HS-5 (cell line): ENCODE results near the gene PCBP4.

Experiments used
- DNase-seq: peaks from one replicate; pipeline ENCODE4 v3.0.0-alpha.2; 2012; ENCODE audit warnings: low read depth

Gene PCBP4

DNA sequence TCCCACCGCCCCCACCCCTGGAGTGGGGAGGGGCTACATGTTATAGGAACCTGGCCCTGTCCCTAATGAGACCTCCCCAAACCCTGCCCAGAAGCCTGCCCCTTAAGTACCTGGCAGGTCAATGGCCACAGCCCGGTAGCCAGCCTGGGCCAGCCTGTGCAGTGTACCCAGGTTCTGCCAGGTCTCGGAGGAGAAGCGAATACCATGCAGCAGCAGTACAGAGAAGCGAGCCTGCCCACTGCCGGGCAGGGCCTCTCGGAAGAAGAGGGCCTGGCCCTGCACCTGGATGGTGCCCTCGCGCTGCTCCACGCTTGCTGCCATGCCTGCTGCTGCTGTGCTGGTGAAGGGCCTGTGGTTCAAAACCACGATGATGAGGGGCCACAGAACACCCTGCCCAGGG lies 4.1 kb upstream of the PCBP4 start:
- no peak for DNase-seq

- no peak for DNase-seq
Measured at GRCh38 chr3:51970606-51971300, 3.5 kb upstream of the PCBP4 start.

DNA sequence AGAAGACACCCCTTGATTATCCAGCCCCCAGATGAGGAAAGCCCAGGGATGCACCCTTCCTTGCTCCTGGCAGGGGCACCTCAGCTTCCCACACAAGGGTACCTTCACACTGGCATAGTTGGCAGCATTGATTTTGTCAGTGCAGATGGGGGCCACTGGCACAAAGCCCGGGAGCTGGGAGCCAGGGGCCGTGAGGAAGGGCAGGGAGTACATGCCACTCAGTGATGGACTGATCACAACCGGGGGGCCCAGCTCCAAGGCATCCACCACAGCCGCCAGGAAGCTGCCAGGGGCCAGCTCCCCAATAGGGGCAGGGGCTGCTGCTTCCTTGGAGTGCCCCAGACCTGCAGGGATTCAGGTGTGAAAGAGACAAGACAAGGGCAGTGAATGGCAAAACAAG lies 2.6 kb upstream of the PCBP4 start:
- DNase-seq, result no peak

GRCh38 chr3:51968883-51969678 lies 1.8 kb upstream of the PCBP4 start:
- no peak for DNase-seq

DNA sequence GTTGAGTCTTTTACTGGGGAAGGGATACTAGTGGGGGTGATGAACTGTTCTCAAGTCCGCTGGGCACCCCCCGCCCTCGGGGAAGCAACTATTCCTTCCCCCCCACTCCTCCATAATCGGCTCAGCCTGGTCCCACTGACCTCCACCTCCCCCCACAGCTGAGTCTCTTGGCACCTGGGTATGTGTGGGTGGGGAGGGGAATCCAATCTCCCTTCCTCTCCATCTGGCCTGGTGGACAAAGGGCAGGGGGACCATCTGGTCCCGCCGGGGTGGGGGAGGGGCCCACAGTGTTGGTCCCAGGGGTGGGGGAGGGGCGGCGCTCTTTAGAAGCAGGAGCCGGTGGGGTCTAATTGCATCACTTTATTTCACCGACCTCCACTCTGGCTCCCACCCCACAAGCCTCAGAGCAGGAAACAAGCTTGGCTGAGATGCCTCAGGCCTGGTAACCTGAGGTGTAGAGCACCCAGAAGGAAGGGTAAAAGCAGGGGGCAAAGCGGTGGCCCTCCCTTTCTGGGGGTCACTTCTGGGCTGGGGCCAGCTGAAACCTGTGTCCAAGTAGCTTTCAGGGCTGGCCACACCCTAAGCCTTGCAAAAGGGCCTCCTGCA lies 1.0 kb upstream of the PCBP4 start:
- no peak for DNase-seq

DNA sequence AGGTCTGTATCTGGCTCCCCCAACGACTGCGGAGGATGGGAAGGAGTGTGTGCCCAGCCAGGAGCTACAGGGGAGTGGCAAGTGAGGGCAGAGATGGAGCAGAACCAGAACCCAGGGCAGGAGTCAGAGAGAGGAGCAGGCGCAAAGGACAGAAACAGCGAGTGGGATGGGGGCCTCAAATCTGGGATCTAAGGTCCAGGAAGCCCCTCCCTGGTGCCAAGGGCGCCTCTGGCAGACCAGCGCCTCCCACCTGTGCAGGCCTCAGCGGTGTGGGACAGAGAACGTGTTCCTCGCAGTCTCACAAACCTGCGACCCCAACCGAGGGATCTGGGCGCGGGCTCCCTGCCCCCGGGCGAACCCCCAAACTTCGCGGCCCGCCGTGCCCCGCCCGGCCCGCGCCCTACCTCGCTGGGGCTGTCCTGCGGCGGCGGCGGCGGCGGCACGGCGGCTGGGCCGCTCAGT lies 301 bp downstream of the PCBP4 start:
- no peak for DNase-seq

GRCh38 chr3:51966486-51966885 lies 768 bp downstream of the PCBP4 start:
- DNase-seq, result no peak

DNA sequence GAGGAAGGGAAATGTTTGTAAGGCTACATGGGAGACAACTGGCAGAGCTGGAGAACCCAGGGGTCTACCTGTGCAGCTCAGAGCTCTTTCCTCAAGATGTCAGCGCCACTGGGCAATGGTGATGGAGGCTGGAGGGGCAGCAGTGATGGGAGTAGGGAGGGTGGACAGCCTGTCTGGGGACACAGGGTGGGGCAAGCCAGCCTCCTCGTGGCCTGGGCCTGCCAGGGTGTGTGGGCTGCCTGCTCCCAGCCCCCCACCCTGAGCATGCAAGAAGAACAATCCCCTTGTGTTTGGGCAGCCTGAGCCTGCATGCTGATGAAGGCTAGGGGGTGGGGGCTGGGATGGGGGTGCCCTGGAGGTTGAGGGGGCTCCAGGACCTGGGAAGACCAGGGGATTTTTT lies 1.2 kb downstream of the PCBP4 start:
- DNase-seq, result no peak

- no peak for DNase-seq
Measured at GRCh38 chr3:51964521-51964920, 2.7 kb downstream of the PCBP4 start.

DNA sequence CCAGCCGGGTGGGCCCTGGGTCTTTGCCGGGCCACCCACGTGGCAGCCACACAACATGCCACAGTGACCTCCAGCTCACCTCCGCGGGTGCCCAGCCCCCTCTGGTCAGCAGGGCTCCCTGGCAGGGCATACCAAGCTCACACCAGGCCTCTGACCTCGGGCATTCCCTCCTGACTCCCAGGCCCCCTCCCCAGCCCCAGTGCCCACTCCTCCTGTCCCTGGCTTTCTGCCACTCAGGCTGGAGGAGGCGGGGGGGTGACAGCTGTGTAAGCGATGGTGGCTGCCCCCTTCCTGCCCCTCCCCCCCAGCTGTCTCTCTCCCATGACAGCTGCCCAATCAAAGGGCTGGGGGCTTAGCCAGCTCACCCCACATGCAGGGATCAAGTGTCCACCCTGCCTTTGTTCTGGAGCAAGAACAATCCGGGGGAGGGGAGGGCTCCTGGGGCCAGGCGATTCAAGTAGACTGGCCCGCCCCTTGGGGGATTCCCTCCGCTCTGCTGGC lies 3.3 kb downstream of the PCBP4 start:
- DNase-seq, result no peak

GRCh38 chr3:51962854-51963530 lies 4.3 kb downstream of the PCBP4 start:
- no peak for DNase-seq

GRCh38 chr3:51961602-51962569 lies 5.4 kb downstream of the PCBP4 start:
- no peak for DNase-seq

DNA sequence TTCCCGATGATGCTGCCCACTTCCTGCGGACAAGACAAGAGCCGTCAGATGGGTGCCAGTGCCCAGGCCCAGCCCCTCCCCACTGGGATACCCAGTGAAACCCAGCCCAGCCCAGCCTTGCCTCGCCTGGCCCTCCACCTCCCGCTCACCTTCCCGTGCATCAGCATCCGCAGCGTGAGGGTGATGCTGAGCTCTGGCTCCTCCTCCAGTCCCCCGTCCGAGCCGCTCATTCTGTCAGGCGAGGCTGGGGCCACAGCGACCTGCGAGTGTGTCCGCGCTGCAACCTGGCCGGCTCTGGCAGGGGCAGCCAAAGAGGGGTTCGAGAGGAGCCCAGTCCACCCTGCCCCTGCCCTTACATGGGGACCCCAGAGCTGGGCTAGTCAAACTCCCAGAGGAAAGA lies 6.2 kb downstream of the PCBP4 start:
- no peak for DNase-seq

GRCh38 chr3:51960386-51960785 lies 6.9 kb downstream of the PCBP4 start:
- no peak for DNase-seq

GRCh38 chr3:51959651-51960050 lies 7.6 kb downstream of the PCBP4 start:
- no peak for DNase-seq

DNA sequence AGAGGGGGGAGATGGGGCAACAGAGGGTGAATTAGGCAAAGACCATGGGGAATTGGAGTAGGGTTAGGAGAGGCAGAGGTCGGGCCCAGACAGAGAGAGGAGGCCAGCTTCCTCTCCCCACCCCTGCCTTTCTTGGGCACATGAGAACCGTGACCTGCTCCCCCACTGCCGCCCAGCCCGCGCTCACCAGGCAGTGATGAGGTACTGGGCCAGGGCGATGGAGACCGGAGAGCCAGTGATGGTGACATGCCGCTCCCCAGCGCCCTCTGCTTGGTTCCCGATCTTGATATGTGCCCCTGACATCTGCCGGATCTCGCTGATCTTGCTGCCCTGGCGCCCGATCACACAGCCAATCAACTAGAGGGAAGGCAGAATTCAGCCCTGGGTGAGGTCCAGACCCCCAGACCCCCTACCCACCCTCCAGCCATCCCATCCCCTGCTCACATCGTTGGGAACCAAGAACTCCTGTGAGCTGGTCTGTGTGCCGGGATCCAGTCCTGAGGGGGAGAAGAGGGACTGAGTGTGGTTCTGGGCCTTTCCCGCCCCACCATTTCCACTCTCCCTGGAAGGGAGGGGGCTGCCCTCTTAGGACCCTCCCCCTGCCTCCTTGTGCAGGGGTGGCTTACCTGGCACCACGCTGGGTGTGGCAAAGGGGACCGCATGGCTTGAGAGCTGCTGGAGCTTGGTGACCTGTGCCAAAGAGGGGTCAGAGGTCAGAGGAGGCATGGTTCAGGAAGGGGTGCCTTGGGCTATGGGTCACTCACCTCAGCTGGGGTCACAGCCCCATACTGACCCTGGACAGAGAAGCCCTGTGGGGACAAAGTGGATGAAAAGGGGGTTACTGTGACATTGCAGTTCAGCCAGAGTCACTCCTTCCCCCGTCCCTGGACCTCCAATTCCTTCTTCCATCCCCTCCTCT lies 8.4 kb downstream of the PCBP4 start:
- DNase-seq, result no peak

GRCh38 chr3:51957520-51958205 lies 9.6 kb downstream of the PCBP4 start:
- DNase-seq, result no peak

- no peak for DNase-seq
Measured at GRCh38 chr3:51955893-51956770, 11.1 kb downstream of the PCBP4 start.
